SJCRH30 (cell line): ENCODE data around the gene PMAIP1. TPM values are rescaled to one million over a fixed set of nuclear protein-coding genes. Genes with fewer than 3 reads are reported as not detected.

Experiments used
- DNase-seq, 2 experiments: peaks; one replicate each; pipeline ENCODE4 v3.0.0-alpha.2; 2015 to 2020
- H3K27ac ChIP-seq: fragments of 250-450 bp; sonication (Bioruptor Pico); 2 replicates; pipeline ENCODE4 v1.5.1; 2020; ENCODE audit warnings: mild to moderate bottlenecking, moderate library complexity
- H3K27me3 ChIP-seq: fragments of 250-450 bp; sonication (Bioruptor Pico); 2 replicates; pipeline ENCODE4 v1.5.1; 2020; ENCODE audit warnings: mild to moderate bottlenecking, moderate library complexity
- H3K36me3 ChIP-seq: fragments of 250-450 bp; sonication (Bioruptor Pico); 2 replicates; pipeline ENCODE4 v1.5.1; 2020; ENCODE audit warnings: mild to moderate bottlenecking, moderate library complexity
- H3K4me1 ChIP-seq: fragments of 250-450 bp; sonication (Bioruptor Pico); 2 replicates; pipeline ENCODE4 v1.5.1; 2020; ENCODE audit warnings: mild to moderate bottlenecking, moderate library complexity
- H3K4me3 ChIP-seq: fragments of 250-450 bp; sonication (Bioruptor Pico); 2 replicates; pipeline ENCODE4 v1.5.1; 2020; ENCODE audit warnings: mild to moderate bottlenecking, moderate library complexity
- H3K9me3 ChIP-seq: fragments of 250-450 bp; sonication (Bioruptor Pico); replicated peaks from 2 replicates; pipeline ENCODE4 v1.5.1; 2020; ENCODE audit warnings: mild to moderate bottlenecking, moderate library complexity
- total RNA-seq: library from RNA; depleted of rRNA; stranded (reverse); fragments of >200 nt; shearing (Covaris generic); gene quantifications from 2 replicates; pipeline ENCODE4 v1.2.3, GENCODE V29; 2014; rRNA removed

The PMAIP1 gene
- total RNA-seq, 1 experiment from 2014 or later: 15.7 TPM

- Histone ChIP-seq H3K27me3 (no peaks in the 10 kb centered on the region), H3K4me3 (no peak overlapping the region), H3K27ac (no peak overlapping the region), H3K36me3 (no peaks in the 10 kb centered on the region), H3K4me1 (no peaks in the 10 kb centered on the region), H3K9me3 (no peaks in the 10 kb centered on the region)
- no peak for DNase-seq
These were observed 41.5 kb downstream of the PMAIP1 start for GRCh38 chr18:59941331-59941730.

GRCh38 chr18:59942601-59943000 lies 42.8 kb downstream of the PMAIP1 start:
- Histone ChIP-seq H3K36me3 (no peaks in the 10 kb centered on the region), H3K27me3 (no peaks in the 10 kb centered on the region), H3K4me3 (no peak overlapping the region), H3K4me1 (no peaks in the 10 kb centered on the region), H3K9me3 (no peaks in the 10 kb centered on the region), H3K27ac (no peak overlapping the region)
- no peak for DNase-seq

DNA sequence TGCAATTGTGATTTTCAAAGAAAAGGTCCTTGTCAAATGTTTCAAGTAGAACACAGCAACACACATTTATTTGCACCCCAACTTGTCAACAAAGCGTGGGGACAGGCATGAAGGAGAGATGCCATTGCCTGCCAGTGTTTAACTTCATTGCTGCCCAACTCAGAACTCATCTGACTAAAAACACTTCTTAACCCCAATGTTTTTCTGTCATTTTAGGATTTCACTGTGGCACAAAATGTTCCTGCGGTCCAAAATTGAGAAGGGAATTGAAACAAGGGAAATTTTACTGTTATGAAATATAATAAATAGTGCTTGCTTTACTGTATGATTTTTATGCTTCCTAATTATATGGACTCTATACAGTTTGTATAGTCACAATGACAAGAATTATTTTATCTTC lies 45.7 kb downstream of the PMAIP1 start:
- Histone ChIP-seq H3K36me3 (no peaks in the 10 kb centered on the region), H3K27ac (no peak overlapping the region), H3K4me1 (peaks cover 4% of the 10 kb centered on the region; the same call in 1 of the 2 replicates), H3K4me3 (no peak overlapping the region), H3K9me3 (no peaks in the 10 kb centered on the region), H3K27me3 (no peaks in the 10 kb centered on the region)
- no peak for DNase-seq

GRCh38 chr18:59950215-59950944 lies 50.6 kb downstream of the PMAIP1 start:
- H3K36me3 ChIP-seq: no peaks in the 10 kb centered on the region
- DNase-seq: peak; percentile 29 to 68
- peaks cover 7% of the 10 kb centered on the region for H3K4me1 ChIP-seq
- H3K4me3 ChIP-seq: no peak overlapping the region
- H3K9me3 ChIP-seq: no peaks in the 10 kb centered on the region
- no peaks in the 10 kb centered on the region for H3K27me3 ChIP-seq
- H3K27ac ChIP-seq: no peak overlapping the region

- Histone ChIP-seq H3K4me3 (no peak overlapping the region), H3K4me1 (peaks cover 7% of the 10 kb centered on the region), H3K9me3 (no peaks in the 10 kb centered on the region), H3K27ac (no peak overlapping the region), H3K27me3 (no peaks in the 10 kb centered on the region), H3K36me3 (no peaks in the 10 kb centered on the region)
- DNase-seq: no peak
These were observed 51.8 kb downstream of the PMAIP1 start for GRCh38 chr18:59951591-59951990.

DNA sequence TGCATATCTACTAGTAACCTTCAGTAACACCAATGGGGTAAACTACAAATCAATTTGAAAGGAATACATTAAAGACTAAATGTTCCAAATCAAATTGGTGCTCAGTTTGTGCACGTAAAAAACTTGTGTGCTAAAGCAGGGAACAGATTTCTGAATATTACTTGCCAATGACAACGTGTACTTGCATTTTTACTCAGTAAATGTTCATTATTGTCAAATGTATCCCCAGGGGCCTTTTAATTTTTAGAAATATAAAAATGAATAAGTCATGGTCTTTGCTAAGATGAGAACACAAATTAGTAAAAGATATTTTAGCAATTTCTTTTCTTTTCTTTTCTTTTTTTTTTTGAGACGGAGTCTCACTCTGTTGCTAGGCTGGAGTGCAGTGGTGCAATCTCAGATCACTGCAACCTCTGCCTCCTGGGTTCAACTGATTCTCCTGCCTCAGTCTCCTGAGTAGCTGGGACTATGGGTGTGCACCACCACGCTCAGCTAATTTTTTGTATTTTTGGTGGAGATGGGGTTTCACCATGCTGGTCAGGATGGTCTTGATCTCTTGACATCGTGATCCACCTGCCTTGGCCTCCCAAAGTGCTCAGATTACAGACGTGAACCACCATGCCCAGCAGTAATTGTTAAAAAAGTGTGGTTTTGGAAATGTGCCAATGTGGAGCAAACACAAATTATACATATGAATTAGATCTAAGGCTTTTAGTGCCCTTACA lies 52.6 kb downstream of the PMAIP1 start:
- Histone ChIP-seq H3K4me3 (no peak overlapping the region), H3K4me1 (peaks cover 11% of the 10 kb centered on the region), H3K27ac (no peak overlapping the region), H3K27me3 (no peaks in the 10 kb centered on the region), H3K9me3 (no peaks in the 10 kb centered on the region), H3K36me3 (no peaks in the 10 kb centered on the region)
- DNase-seq: no peak

Other genes with a start within 250 kb of the PMAIP1 start
- gene CCBE1, start 202.6 kb upstream of the PMAIP1 start, total RNA-seq: not detected in 2 replicates